Upper lobe of left lung (tissue), 4 donors: ENCODE measurements around the gene ETFA.

ENCODE experiments used
- CTCF ChIP-seq, 6 experiments: fragments of 450-650 bp in 4 of 6; fragments of 200-600 bp in 2 of 6; sonication (generic) in 2 of 6; IDR thresholded peaks; one replicate each; pipeline ENCODE4 v1.5.1; 2016 to 2019; ENCODE audit warnings: antibody characterized with exemption in 6 of 6
- EP300 ChIP-seq, 4 donors: sonication (generic); formaldehyde crosslinking; IDR thresholded peaks; one replicate each; pipeline ENCODE4 v1.5.1; 2017; ENCODE audit warnings: antibody characterized with exemption in 4 of 4, control low read depth in 2 of 4
- POLR2A ChIP-seq, 4 donors: fragments of 450-650 bp; IDR thresholded peaks; one replicate each; pipeline ENCODE4 v1.5.1; 2016 to 2017; ENCODE audit warnings: antibody characterized with exemption in 4 of 4, mild to moderate bottlenecking in 2 of 4
- POLR2AphosphoS5 ChIP-seq, 2 donors: sonication (generic); formaldehyde crosslinking; IDR thresholded peaks; one replicate each; pipeline ENCODE4 v1.5.1; 2017; ENCODE audit warnings: antibody characterized with exemption in 2 of 2

GRCh38 chr15:76234337-76234889 lies 76.9 kb downstream of the ETFA start:
- TF ChIP-seq POLR2A (IDR thresholded peaks at IDR 0.05): no peak
- no peak for TF ChIP-seq CTCF (IDR thresholded peaks at IDR 0.05)
- TF ChIP-seq EP300 (IDR thresholded peaks at IDR 0.05): no peak
- no peak for TF ChIP-seq POLR2AphosphoS5 (IDR thresholded peaks at IDR 0.05)
